HCT116 (cell line): Measurements from ENCODE around the gene DOK7. TPM values are rescaled to one million over a fixed set of nuclear protein-coding genes. Genes with fewer than 3 reads are reported as not detected.

Experiments used
- ATAC-seq: fragments of 200-7000 bp; cut with Tn5 transposase; 2 replicates; pipeline ENCODE4 v1.9.1; 2020; ENCODE audit warnings: mild to moderate bottlenecking, moderate library complexity
- BruUV-seq: library from RNA; stranded (reverse); fragments of 400-500 nt; replicated peaks from 2 replicates; lab custom pipeline; 2021; lab: Mats Ljungman, UMichigan
- CTCF ChIA-PET: fragments of 300-600 bp; sonication (Branson Sonifier 250); formaldehyde crosslinking; loops from one replicate; lab custom pipeline; 2021; ENCODE audit warnings: antibody characterized with exemption; lab: Charles Lee
- POLR2A ChIA-PET: fragments of 300-600, 350-600 bp; sonication (Branson Sonifier 250); formaldehyde crosslinking; loops from one replicate; lab custom pipeline; 2021; ENCODE audit warnings: antibody characterized with exemption; lab: Charles Lee
- RAD21 ChIA-PET, 2 experiments: fragments of 300-600 bp; sonication (Branson Sonifier 250); formaldehyde crosslinking; loops; one replicate each; lab custom pipeline; 2023; ENCODE audit warnings: low total read pairs in 2 of 2; ENCODE audit not compliant: uncharacterized antibody in 2 of 2, unreplicated experiment in 2 of 2, low non-redundant PET in 1 of 2; lab: Charles Lee
- DNase-seq: peaks from one replicate; pipeline ENCODE4 v3.0.0-alpha.2; 2010; ENCODE audit warnings: low read depth, low spot score
- H2AFZ ChIP-seq: fragments of 200-600 bp; shearing (Covaris generic), sonication (generic); 2 replicates; pipeline ENCODE4 v1.6.1; 2017; ENCODE audit warnings: low read depth, mixed run types, mixed read lengths, antibody characterized with exemption, low read length; ENCODE audit not compliant: poor library complexity, severe bottlenecking
- H3K27ac ChIP-seq: 2 replicates; pipeline ENCODE4 v1.5.1; 2012; ENCODE audit warnings: low read depth, low read length
- H3K27me3 ChIP-seq: fragments of 200-600 bp; sonication (generic); 2 replicates; pipeline ENCODE4 v1.6.1; 2016; ENCODE audit warnings: mixed run types, low read length, mixed read lengths; ENCODE audit not compliant: insufficient read depth
- H3K36me3 ChIP-seq, 2 experiments: fragments of 200-500 bp in 1 of 2; fragments of 200-600 bp in 1 of 2; sonication (Bioruptor generic) in 1 of 2; sonication (generic) in 1 of 2; 2 replicates each; pipeline versions ENCODE4 v1.5.1 to v1.6.1; 2014 to 2016; ENCODE audit warnings: low read length in 2 of 2, inconsistent platforms in 1 of 2, mixed read lengths in 1 of 2, mixed run types in 1 of 2; ENCODE audit not compliant: insufficient read depth in 2 of 2, control insufficient read depth in 1 of 2
- H3K4me1 ChIP-seq, 2 experiments: fragments of 200-600 bp in 1 of 2; sonication (generic) in 1 of 2; 2 replicates each; pipeline versions ENCODE4 v1.5.1 to v1.6.1; 2012 to 2017; ENCODE audit warnings: low read length in 2 of 2, inconsistent platforms in 1 of 2, mild to moderate bottlenecking in 1 of 2, mixed read lengths in 1 of 2, mixed run types in 1 of 2, moderate library complexity in 1 of 2; ENCODE audit not compliant: insufficient read depth in 2 of 2, control insufficient read depth in 1 of 2
- H3K4me2 ChIP-seq: fragments of 200-600 bp; sonication (generic); 2 replicates; pipeline ENCODE4 v1.6.1; 2017; ENCODE audit warnings: mixed run types, low read length, mixed read lengths
- H3K4me3 ChIP-seq, 2 experiments: fragments of 200-600 bp in 1 of 2; sonication (generic) in 1 of 2; replicated peaks in 1 of 2; 2 replicates each; pipeline ENCODE4 v1.5.1; 2011 to 2016; ENCODE audit warnings: low read length in 2 of 2, control low read depth in 1 of 2, low read depth in 1 of 2, mild to moderate bottlenecking in 1 of 2, mixed read lengths in 1 of 2, mixed run types in 1 of 2
- H3K79me2 ChIP-seq: fragments of 200-600 bp; sonication (generic); 2 replicates; pipeline ENCODE4 v1.6.1; 2017; ENCODE audit warnings: mild to moderate bottlenecking, mixed run types, low read length, moderate library complexity, mixed read lengths; ENCODE audit not compliant: insufficient read depth
- H3K9ac ChIP-seq: fragments of 200-600 bp; sonication (generic); 2 replicates; pipeline ENCODE4 v1.6.1; 2016; ENCODE audit warnings: low read length, mixed read lengths
- H3K9me2 ChIP-seq: fragments of 200-600 bp; sonication (generic), shearing (Covaris generic); 2 replicates; pipeline ENCODE4 v1.6.1; 2017; ENCODE audit warnings: mixed run types, mild to moderate bottlenecking, moderate library complexity; ENCODE audit not compliant: insufficient read depth
- H3K9me3 ChIP-seq, 2 experiments: fragments of 200-500 bp in 1 of 2; fragments of 200-600 bp in 1 of 2; sonication (Bioruptor generic) in 1 of 2; sonication (generic) in 1 of 2; 2 replicates each; pipeline ENCODE4 v1.6.1; 2014 to 2017; ENCODE audit warnings: low read length in 2 of 2, mixed read lengths in 2 of 2, inconsistent platforms in 1 of 2, low read depth in 1 of 2, mild to moderate bottlenecking in 1 of 2, mixed run types in 1 of 2, moderate library complexity in 1 of 2; ENCODE audit not compliant: control insufficient read depth in 1 of 2, insufficient read depth in 1 of 2
- H4K20me1 ChIP-seq: fragments of 200-600 bp; sonication (generic), shearing (Covaris generic); 2 replicates; pipeline ENCODE4 v1.6.1; 2017; ENCODE audit warnings: mixed run types, mild to moderate bottlenecking, moderate library complexity; ENCODE audit not compliant: insufficient read depth
- CBX3 ChIP-seq: IDR thresholded peaks from 2 replicates; pipeline ENCODE4 v1.6.1; 2012; ENCODE audit warnings: low read depth
- CEBPB ChIP-seq: IDR thresholded peaks from 2 replicates; pipeline ENCODE4 v1.6.1; 2012; ENCODE audit warnings: low read depth
- EGR1 ChIP-seq: IDR thresholded peaks from 2 replicates; pipeline ENCODE4 v1.6.1; 2012; ENCODE audit warnings: low read depth
- ELF1 ChIP-seq: IDR thresholded peaks from 2 replicates; pipeline ENCODE4 v1.6.1; 2012; ENCODE audit warnings: low read depth, borderline replicate concordance
- FOSL1 ChIP-seq: IDR thresholded peaks from 2 replicates; pipeline ENCODE4 v1.6.1; 2012; ENCODE audit warnings: low read depth
- RAD21 ChIP-seq: IDR thresholded peaks from 2 replicates; pipeline ENCODE4 v1.6.1; 2012; ENCODE audit warnings: low read depth, mild to moderate bottlenecking
- intact Hi-C: fragments of 100-400 bp; cut with micrococcal nuclease; formaldehyde crosslinking; loops from 2 replicates; pipeline ENCODE4 v1.10.0; 2022
- total RNA-seq: library from RNA; stranded (reverse); gene quantifications from one replicate; pipeline ENCODE4 v1.2.1, GENCODE V29; 2021; ENCODE audit not compliant: unreplicated experiment
- TF ChIP-seq, protein P1 (sequence below), 3 experiments: fragments of 200-600 bp in 1 of 3; sonication (generic) in 1 of 3; IDR thresholded peaks in 2 of 3; conservative IDR thresholded peaks in 1 of 3; 2 replicates each; pipeline ENCODE4 v1.5.1; 2012 to 2017; ENCODE audit warnings: low read depth in 2 of 3, low read length in 2 of 3, antibody characterized with exemption in 1 of 3, borderline replicate concordance in 1 of 3, control low read depth in 1 of 3, mild to moderate bottlenecking in 1 of 3, mixed read lengths in 1 of 3, mixed run types in 1 of 3, moderate library complexity in 1 of 3; ENCODE audit not compliant: insufficient read depth in 1 of 3
- TF ChIP-seq, protein P2 (sequence below): IDR thresholded peaks from 2 replicates; pipeline ENCODE4 v1.6.1; 2012; ENCODE audit warnings: low read depth

The DOK7 gene
- total RNA-seq, 1 experiment from 2014 or later = 2.4 TPM

DNA sequence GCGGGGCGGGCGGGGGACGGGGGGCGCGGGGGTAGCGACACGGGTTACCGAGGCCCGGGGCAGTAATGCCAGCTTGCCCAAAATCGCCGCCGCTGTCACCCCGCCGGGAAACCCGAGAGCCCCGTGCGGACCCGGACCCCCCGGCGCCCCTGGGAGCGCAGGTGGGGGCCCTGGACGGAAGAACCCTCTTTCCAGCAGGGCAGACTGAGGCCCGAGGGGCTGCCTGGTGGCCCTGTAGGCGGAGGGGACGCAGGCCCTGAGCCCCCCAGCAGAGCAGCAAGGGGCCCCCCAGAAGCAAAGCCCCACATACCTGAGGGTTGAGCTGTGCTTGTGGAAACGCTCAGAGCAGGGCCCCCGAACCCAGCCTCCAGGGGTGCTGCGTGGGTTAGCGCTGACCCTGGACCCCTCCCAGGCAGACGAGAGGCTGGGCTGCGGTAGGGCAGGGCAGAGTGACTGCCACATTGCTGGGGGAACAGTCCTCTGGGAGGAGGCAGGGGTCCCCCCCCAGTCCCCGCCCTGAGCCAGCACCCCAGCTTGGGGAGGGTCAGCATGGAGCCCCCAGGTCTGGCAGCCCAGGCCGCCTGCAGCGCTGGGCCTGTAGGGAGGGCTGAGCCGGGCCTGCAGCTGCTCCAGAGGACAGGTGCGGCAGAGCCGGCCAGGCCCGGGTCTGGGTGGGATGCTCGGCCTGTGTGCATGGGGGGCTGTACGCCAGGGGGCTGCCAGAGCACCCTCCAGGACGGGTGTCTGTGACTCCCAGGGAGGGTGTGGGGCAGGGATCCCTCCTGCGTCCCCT lies 646 bp downstream of the DOK7 start:
- Histone ChIP-seq H3K4me3 (peak overlapping the region; percentile 13 to 49; a peak in 1 of 4 replicates), H3K79me2 (no peaks in the 10 kb centered on the region), H3K4me1 (peaks cover 4 to 10% of the 10 kb centered on the region in 2 experiments; a peak in 2 of 4 replicates), H3K27me3 (no peaks in the 10 kb centered on the region), H3K9ac (peak overlapping the region; percentile 35; the same call in 1 of the 2 replicates), H2AFZ (no peak overlapping the region), H3K36me3 (no peaks in the 10 kb centered on the region), H3K9me3 (peaks cover 0 to 5% of the 10 kb centered on the region in 2 experiments; a peak in 1 of 4 replicates), H3K4me2 (peak overlapping the region; percentile 71), H4K20me1 (no peaks in the 10 kb centered on the region), H3K9me2 (no peaks in the 10 kb centered on the region), H3K27ac (no peak overlapping the region; the same call in 1 of the 2 replicates)
- ATAC-seq (no peak), DNase-seq (no peak)
- TF ChIP-seq RAD21 (no peak), EGR1 (no peak), FOSL1 (no peak), CEBPB (no peak), ELF1 (no peak), CBX3 (no peak)
- TF ChIP-seq, protein P1, sequence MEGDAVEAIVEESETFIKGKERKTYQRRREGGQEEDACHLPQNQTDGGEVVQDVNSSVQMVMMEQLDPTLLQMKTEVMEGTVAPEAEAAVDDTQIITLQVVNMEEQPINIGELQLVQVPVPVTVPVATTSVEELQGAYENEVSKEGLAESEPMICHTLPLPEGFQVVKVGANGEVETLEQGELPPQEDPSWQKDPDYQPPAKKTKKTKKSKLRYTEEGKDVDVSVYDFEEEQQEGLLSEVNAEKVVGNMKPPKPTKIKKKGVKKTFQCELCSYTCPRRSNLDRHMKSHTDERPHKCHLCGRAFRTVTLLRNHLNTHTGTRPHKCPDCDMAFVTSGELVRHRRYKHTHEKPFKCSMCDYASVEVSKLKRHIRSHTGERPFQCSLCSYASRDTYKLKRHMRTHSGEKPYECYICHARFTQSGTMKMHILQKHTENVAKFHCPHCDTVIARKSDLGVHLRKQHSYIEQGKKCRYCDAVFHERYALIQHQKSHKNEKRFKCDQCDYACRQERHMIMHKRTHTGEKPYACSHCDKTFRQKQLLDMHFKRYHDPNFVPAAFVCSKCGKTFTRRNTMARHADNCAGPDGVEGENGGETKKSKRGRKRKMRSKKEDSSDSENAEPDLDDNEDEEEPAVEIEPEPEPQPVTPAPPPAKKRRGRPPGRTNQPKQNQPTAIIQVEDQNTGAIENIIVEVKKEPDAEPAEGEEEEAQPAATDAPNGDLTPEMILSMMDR (IDR thresholded peaks at IDR 0.05 in 2 of 3, conservative IDR thresholded peaks at IDR 0.05 in 1 of 3; ENCODE audit: borderline replicate concordance in 1 of 3, insufficient read depth in 1 of 3, low read depth in 2 of 3, low read length in 2 of 3) = no peak
- TF ChIP-seq, protein P2, sequence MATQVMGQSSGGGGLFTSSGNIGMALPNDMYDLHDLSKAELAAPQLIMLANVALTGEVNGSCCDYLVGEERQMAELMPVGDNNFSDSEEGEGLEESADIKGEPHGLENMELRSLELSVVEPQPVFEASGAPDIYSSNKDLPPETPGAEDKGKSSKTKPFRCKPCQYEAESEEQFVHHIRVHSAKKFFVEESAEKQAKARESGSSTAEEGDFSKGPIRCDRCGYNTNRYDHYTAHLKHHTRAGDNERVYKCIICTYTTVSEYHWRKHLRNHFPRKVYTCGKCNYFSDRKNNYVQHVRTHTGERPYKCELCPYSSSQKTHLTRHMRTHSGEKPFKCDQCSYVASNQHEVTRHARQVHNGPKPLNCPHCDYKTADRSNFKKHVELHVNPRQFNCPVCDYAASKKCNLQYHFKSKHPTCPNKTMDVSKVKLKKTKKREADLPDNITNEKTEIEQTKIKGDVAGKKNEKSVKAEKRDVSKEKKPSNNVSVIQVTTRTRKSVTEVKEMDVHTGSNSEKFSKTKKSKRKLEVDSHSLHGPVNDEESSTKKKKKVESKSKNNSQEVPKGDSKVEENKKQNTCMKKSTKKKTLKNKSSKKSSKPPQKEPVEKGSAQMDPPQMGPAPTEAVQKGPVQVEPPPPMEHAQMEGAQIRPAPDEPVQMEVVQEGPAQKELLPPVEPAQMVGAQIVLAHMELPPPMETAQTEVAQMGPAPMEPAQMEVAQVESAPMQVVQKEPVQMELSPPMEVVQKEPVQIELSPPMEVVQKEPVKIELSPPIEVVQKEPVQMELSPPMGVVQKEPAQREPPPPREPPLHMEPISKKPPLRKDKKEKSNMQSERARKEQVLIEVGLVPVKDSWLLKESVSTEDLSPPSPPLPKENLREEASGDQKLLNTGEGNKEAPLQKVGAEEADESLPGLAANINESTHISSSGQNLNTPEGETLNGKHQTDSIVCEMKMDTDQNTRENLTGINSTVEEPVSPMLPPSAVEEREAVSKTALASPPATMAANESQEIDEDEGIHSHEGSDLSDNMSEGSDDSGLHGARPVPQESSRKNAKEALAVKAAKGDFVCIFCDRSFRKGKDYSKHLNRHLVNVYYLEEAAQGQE = no peak
- CTCF ChIA-PET = interaction anchor here (0.7 to 0.9 kb wide), 2 partner anchors 17 to 22 kb away, joined by 3 read pairs; no protein-coding TSS in a partner anchor
- RAD21 ChIA-PET = no interaction called here
- POLR2A ChIA-PET = no interaction called here
- intact Hi-C loops = no loop called here
- BruUV-seq = no TSS peak
